GM19438 (cell line): ENCODE data around the gene PM20D2.

Source experiments
- ATAC-seq: cut with Tn5 transposase; IDR thresholded peaks from one replicate; pipeline ENCODE4 v1.9.1; 2021; ENCODE audit warnings: low read depth; ENCODE audit not compliant: unreplicated experiment

PM20D2 gene

GRCh38 chr6:89198235-89198634, 52.4 kb downstream of the PM20D2 start:
- no peak for ATAC-seq

GRCh38 chr6:89199579-89199978, 53.7 kb downstream of the PM20D2 start:
- ATAC-seq = no peak

- no peak for ATAC-seq
Measured at GRCh38 chr6:89200706-89201215, 54.9 kb downstream of the PM20D2 start.

GRCh38 chr6:89204096-89204495, 58.2 kb downstream of the PM20D2 start:
- ATAC-seq = no peak

GRCh38 chr6:89205819-89206218, 60.0 kb downstream of the PM20D2 start:
- no peak for ATAC-seq

GRCh38 chr6:89208551-89208950, 62.7 kb downstream of the PM20D2 start:
- ATAC-seq = no peak

GRCh38 chr6:89209457-89209856, 63.6 kb downstream of the PM20D2 start:
- ATAC-seq = no peak

GRCh38 chr6:89212472-89212871, 66.6 kb downstream of the PM20D2 start:
- no peak for ATAC-seq

GRCh38 chr6:89214197-89214596, 68.3 kb downstream of the PM20D2 start:
- ATAC-seq = no peak
